ENCODE measurements around the gene FKBP6.
"Not testable (repeated sequence)": the region's sequence is repeated elsewhere in the genome, so short reads cannot be mapped to it uniquely, and the experiment has no call there.

Gene FKBP6

DNA sequence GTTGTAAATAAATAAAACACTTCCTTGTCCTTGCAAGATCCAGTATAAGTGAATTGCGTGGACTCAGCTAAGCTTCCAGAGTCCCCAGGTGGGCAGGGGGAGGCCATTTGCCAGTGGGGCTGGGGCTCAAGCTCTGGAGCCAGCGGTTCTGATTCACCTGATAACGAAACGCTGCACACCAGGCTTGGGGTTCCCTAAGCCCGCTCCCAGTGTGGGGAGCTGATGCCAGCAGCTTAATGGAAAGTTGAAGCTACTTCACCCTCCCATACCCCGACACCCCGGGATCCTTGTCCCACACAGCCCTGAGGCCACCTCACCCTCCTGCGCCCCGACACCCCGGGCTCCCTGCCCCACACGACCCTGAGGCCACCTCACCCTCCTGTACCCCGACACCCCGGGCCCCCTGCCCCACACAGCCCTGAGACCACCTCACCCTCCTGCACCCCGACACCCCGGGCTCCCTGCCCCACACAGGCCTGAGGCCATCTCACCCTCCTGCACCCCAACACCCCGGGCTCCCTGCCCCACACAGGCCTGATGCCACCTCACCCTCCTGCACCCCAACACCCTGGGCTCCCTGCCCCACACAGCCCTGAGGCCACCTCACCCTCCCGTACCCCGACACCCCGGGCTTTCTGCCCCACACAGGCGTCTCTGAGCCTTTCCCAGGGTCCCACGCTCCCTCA lies 30.8 kb downstream of the FKBP6 start:
- DNase-seq (ENCODE audit: low read depth): no peak

GRCh38 chr7:73359306-73359705 lies 31.3 kb downstream of the FKBP6 start:
- no peak for DNase-seq (ENCODE audit: low read depth)

DNA sequence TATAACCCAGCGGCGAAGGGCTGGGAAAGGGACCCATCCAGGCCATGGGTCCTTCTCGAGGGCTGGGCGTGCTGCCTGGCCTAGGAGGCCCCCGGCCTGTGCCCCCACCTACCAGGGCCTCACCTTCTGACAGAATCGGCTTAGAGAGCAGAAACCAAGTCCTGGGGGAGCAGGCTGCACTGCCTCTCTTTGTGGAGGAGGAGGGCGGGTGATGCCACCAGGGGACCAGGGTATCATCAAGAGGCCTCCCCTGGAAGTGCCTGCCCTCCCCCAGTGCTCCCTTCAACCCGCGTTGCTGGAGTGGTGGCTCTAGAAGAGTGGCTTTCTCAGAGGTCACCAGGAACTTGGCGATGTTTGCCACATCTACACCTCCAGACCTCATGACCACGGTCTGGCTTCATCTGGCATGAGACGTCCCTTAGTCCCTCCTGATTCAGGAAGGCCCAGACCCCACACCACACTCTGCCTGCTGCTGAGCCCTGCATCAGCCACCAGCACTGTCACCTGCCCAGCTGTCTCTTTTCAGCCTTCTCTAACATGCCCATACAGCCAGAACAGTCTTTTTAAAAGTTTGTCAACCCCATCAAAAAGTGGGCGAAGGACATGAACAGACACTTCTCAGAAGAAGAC lies 31.9 kb downstream of the FKBP6 start:
- no peak for DNase-seq (ENCODE audit: low read depth)

DNA sequence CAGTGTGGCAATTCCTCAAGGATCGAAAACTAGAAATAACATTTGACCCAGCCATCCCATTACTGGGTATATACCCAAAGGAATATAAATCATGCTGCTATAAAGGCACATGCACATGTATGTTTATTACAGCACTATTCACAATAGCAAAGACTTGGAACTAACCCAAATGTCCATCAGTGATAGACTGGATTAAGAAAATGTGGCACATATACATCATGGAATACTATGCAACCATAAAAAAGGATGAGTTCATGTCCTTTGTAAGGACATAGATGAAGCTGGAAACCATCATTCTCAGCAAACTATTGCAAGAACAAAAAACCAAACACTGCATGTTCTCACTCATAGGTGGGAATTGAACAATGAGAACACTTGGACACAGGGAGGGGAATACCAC lies 32.6 kb downstream of the FKBP6 start:
- DNase-seq (ENCODE audit: low read depth): not testable (repeated sequence)

- no peak for DNase-seq (ENCODE audit: low read depth)
Measured at GRCh38 chr7:73363225-73364005, 35.5 kb downstream of the FKBP6 start.

- DNase-seq (ENCODE audit: low read depth): no peak
Measured at GRCh38 chr7:73364006-73364728, 36.2 kb downstream of the FKBP6 start.

- DNase-seq (ENCODE audit: low read depth): no peak
Measured at GRCh38 chr7:73366127-73366526, 38.2 kb downstream of the FKBP6 start.

- no peak for DNase-seq (ENCODE audit: low read depth)
Measured at GRCh38 chr7:73366990-73367389, 39.0 kb downstream of the FKBP6 start.

- DNase-seq (ENCODE audit: low read depth): no peak
Measured at GRCh38 chr7:73369009-73369408, 41.0 kb downstream of the FKBP6 start.

DNA sequence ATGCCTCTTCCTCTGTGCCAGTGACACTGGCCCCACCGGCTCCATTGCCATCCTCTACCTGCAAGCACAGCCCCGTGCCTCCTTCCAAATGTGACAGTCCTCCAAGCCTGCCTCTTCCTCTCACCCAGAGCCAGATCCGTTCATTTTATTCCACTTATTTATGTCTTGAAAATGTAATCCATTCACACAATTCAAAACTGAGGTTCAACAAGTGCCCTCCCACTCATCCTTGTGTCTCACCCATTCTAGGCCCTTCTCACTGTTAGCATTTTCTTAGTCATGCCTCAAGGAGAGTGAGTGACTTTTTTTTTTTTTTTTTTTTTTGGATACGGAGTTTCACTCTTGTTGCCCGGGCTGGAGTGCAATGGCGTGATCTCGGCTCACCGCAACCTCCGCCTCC lies 41.7 kb downstream of the FKBP6 start:
- DNase-seq (ENCODE audit: low read depth): no peak

- no peak for DNase-seq (ENCODE audit: low read depth)
Measured at GRCh38 chr7:73373741-73374140, 45.8 kb downstream of the FKBP6 start.

DNA sequence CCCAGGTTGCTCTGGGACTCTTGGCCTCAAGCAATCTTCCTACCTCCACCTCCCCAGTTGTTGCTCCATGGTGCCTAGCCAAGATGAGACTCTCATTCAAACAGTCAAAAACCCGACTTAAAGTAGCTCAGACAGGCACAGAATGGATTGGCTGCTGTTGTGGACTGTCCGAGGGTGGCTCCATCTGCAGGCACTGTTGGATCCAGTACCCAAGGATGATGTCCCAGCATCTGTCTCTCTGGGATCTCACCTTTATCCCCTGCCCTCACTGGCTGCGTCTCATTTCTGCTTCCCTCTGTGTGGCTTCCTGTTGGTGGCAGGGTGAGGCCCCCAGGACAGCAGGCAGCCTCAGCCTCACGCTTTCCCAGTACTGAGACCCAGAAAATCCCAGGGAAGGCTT lies 48.3 kb downstream of the FKBP6 start:
- not testable (repeated sequence) for DNase-seq (ENCODE audit: low read depth)

- no peak for DNase-seq (ENCODE audit: low read depth)
Measured at GRCh38 chr7:73376671-73377412, 48.9 kb downstream of the FKBP6 start.

GRCh38 chr7:73377413-73378200 lies 49.6 kb downstream of the FKBP6 start:
- not testable (repeated sequence) for DNase-seq (ENCODE audit: low read depth)

DNA sequence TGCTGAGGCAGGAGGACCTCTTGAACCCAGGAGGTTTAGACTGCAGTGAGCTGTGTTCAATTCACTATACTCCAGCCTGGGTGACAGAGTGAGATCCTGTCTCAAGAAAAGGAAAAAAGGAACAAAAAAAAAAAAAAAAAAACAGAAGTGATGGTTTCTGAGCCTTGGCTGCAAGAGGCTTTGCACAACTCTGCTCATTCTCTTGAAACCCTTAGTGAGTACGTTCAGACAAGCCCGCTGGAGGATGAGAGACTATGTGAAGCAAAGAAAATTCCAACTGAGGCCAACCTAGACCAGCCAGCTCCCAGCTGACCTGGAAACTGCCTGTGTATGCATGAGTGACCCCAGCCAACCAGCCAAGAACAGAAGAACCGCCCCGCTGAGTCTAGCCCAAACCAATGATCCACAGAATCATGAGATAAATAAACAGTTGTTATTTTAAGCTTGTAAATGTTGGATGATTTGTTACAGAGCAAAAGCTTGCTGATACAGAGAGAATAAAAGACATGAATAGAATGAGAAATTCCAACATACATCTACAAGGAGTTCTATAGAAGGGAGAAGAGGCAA lies 55.1 kb downstream of the FKBP6 start:
- no peak for DNase-seq (ENCODE audit: low read depth)

- no peak for DNase-seq (ENCODE audit: low read depth)
Measured at GRCh38 chr7:73387221-73387828, 59.4 kb downstream of the FKBP6 start.

GRCh38 chr7:73387908-73388414 lies 60.0 kb downstream of the FKBP6 start:
- no peak for DNase-seq (ENCODE audit: low read depth)

DNA sequence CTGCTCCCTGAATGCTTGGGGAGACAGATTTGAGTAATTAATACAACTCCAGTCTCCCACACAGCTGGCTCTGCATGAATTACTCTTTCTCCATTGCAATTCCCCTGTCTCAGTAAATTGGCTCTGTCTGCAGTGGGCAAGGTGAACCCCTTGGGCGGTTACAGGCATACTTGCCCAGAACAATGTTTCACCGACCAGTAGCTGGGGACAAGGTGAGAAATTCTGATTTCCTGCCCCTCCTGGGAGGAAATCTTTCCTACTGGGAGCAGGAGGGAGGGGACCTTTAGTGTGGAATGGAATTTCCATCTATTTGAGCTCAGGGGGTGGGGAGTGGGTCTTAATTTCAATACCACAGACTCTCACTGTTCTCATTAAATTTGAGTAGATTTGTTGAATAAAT lies 63.4 kb downstream of the FKBP6 start:
- DNase-seq (ENCODE audit: low read depth): no peak

GRCh38 chr7:73394422-73394821 lies 66.5 kb downstream of the FKBP6 start:
- no peak for DNase-seq (ENCODE audit: low read depth)

All from activated T-cell treated with anti-CD3 and anti-CD28 coated beads for 1 hour (primary cell).